ENCODE data around the gene PLCH1. TPM values are rescaled to one million over a fixed set of nuclear protein-coding genes. Genes with fewer than 3 reads are reported as not detected.

Gene PLCH1
- total and polyA plus RNA-seq, 4 donors, result 0.03 to 1.0 (median 0.22) TPM

GRCh38 chr3:155555479-155556060, 189.3 kb downstream of the PLCH1 start:
- H3K9ac ChIP-seq (ENCODE audit: low read depth in 1 of 2, low read length in 2 of 2), result no peak overlapping the region
- H3K4me3 ChIP-seq (ENCODE audit: low read depth in 1 of 3, low read length in 3 of 3), result no peak overlapping the region
- peaks cover 2 to 9% (median 6%) of the 10 kb centered on the region in 4 donors for H3K4me1 ChIP-seq (ENCODE audit: control insufficient read depth in 4 of 4, insufficient read depth in 4 of 4, low read length in 3 of 4)
- no peak overlapping the region for H3K27ac ChIP-seq (ENCODE audit: low read depth in 1 of 2, low read length in 2 of 2)
- 54% methylated on average over 2 of the region's 2 CpGs for WGBS
- TF ChIP-seq MAX (IDR thresholded peaks at IDR 0.05) (peak; percentile 8), NR2F2 (IDR thresholded peaks at IDR 0.05) (no peak)
- no peaks in the 10 kb centered on the region for H3K9me3 ChIP-seq (ENCODE audit: control insufficient read depth in 4 of 4, low read length in 3 of 4)
- DNase-seq (ENCODE audit: low spot score), result no peak
- H3K36me3 ChIP-seq (ENCODE audit: control insufficient read depth in 4 of 4, insufficient read depth in 3 of 4, low read depth in 1 of 4, low read length in 3 of 4), result no peaks in the 10 kb centered on the region
- H3K27me3 ChIP-seq (ENCODE audit: control insufficient read depth in 4 of 4, insufficient read depth in 4 of 4, low read length in 3 of 4), result no peaks in the 10 kb centered on the region

GRCh38 chr3:155554777-155555451, 190.0 kb downstream of the PLCH1 start:
- DNase-seq (ENCODE audit: low spot score), result no peak
- H3K4me3 ChIP-seq (ENCODE audit: low read depth in 1 of 3, low read length in 3 of 3), result no peak overlapping the region
- H3K27ac ChIP-seq (ENCODE audit: low read depth in 1 of 2, low read length in 2 of 2), result no peak overlapping the region
- no peaks in the 10 kb centered on the region for H3K27me3 ChIP-seq (ENCODE audit: control insufficient read depth in 4 of 4, insufficient read depth in 4 of 4, low read length in 3 of 4)
- peaks cover 2 to 9% (median 6%) of the 10 kb centered on the region in 4 donors for H3K4me1 ChIP-seq (ENCODE audit: control insufficient read depth in 4 of 4, insufficient read depth in 4 of 4, low read length in 3 of 4)
- 19% methylated on average over 4 of the region's 4 CpGs for WGBS
- no peaks in the 10 kb centered on the region for H3K36me3 ChIP-seq (ENCODE audit: control insufficient read depth in 4 of 4, insufficient read depth in 3 of 4, low read depth in 1 of 4, low read length in 3 of 4)
- no peak overlapping the region for H3K9ac ChIP-seq (ENCODE audit: low read depth in 1 of 2, low read length in 2 of 2)
- TF ChIP-seq ATF3 (IDR thresholded peaks at IDR 0.05) (no peak), GABPA (IDR thresholded peaks at IDR 0.05 in 1 of 2, conservative IDR thresholded peaks at IDR 0.05 in 1 of 2) (no peak), HNF4A (conservative IDR thresholded peaks at IDR 0.05) (peak in 1 of 2 donors; percentile 11), CTCF (IDR thresholded peaks at IDR 0.05; ENCODE audit: low read depth, low read length, missing input control) (no peak), FOXA2 (IDR thresholded peaks at IDR 0.05) (no peak), NR2F2 (IDR thresholded peaks at IDR 0.05) (no peak), RXRA (IDR thresholded peaks at IDR 0.05) (peak in 1 of 2 donors; percentile 19), MAX (IDR thresholded peaks at IDR 0.05) (peak; percentile 30), SP1 (IDR thresholded peaks at IDR 0.05) (no peak)
- H3K9me3 ChIP-seq (ENCODE audit: control insufficient read depth in 4 of 4, low read length in 3 of 4), result no peaks in the 10 kb centered on the region

- TF ChIP-seq GABPA (IDR thresholded peaks at IDR 0.05 in 1 of 2, conservative IDR thresholded peaks at IDR 0.05 in 1 of 2) (no peak), REST (IDR thresholded peaks at IDR 0.05) (no peak), FOXA1 (IDR thresholded peaks at IDR 0.05) (no peak), RXRA (IDR thresholded peaks at IDR 0.05) (no peak), RAD21 (IDR thresholded peaks at IDR 0.05) (no peak), HNF4A (conservative IDR thresholded peaks at IDR 0.05) (no peak), ZBTB33 (IDR thresholded peaks at IDR 0.05) (no peak)
- Histone ChIP-seq H3K4me1 (ENCODE audit: control insufficient read depth in 4 of 4, insufficient read depth in 4 of 4, low read length in 3 of 4) (peaks cover 2 to 9% (median 6%) of the 10 kb centered on the region in 4 donors), H3K9me3 (ENCODE audit: control insufficient read depth in 4 of 4, low read length in 3 of 4) (no peaks in the 10 kb centered on the region), H3K27me3 (ENCODE audit: control insufficient read depth in 4 of 4, insufficient read depth in 4 of 4, low read length in 3 of 4) (no peaks in the 10 kb centered on the region), H3K9ac (ENCODE audit: low read depth in 1 of 2, low read length in 2 of 2) (no peak overlapping the region), H3K36me3 (ENCODE audit: control insufficient read depth in 4 of 4, insufficient read depth in 3 of 4, low read depth in 1 of 4, low read length in 3 of 4) (no peaks in the 10 kb centered on the region), H3K27ac (ENCODE audit: low read depth in 1 of 2, low read length in 2 of 2) (no peak overlapping the region), H3K4me3 (ENCODE audit: low read depth in 1 of 3, low read length in 3 of 3) (no peak overlapping the region)
- DNase-seq (ENCODE audit: low spot score), result no peak
- 64% methylated on average over 4 of the region's 4 CpGs for WGBS
Observed at GRCh38 chr3:155553780-155554179, 191.1 kb downstream of the PLCH1 start.
